DOHH2 (cell line): ENCODE results near the gene ADGRG6.

ENCODE experiments used
- CTCF ChIP-seq: fragments of 200-600 bp; sonication (generic); IDR thresholded peaks from one replicate; pipeline ENCODE4 v1.5.1; 2014; ENCODE audit warnings: antibody characterized with exemption, mild to moderate bottlenecking, low read depth, low read length; ENCODE audit not compliant: poor library complexity, severe bottlenecking
- EZH2phosphoT487 ChIP-seq: fragments of 200-600 bp; sonication (generic); IDR thresholded peaks from 2 replicates; pipeline ENCODE4 v1.6.1; 2017; ENCODE audit warnings: borderline replicate concordance, mild to moderate bottlenecking, antibody characterized with exemption, low read length, moderate library complexity, mixed read lengths

- TF ChIP-seq CTCF (no peak), EZH2phosphoT487 (no peak)
These were observed 51.9 kb downstream of the ADGRG6 start for GRCh38 chr6:142353690-142354089.
